ENCODE measurements around the gene PHF23.
A peak's percentile ranks its signal among the peaks of the same experiment; 100 is the strongest.

Gene PHF23

DNA sequence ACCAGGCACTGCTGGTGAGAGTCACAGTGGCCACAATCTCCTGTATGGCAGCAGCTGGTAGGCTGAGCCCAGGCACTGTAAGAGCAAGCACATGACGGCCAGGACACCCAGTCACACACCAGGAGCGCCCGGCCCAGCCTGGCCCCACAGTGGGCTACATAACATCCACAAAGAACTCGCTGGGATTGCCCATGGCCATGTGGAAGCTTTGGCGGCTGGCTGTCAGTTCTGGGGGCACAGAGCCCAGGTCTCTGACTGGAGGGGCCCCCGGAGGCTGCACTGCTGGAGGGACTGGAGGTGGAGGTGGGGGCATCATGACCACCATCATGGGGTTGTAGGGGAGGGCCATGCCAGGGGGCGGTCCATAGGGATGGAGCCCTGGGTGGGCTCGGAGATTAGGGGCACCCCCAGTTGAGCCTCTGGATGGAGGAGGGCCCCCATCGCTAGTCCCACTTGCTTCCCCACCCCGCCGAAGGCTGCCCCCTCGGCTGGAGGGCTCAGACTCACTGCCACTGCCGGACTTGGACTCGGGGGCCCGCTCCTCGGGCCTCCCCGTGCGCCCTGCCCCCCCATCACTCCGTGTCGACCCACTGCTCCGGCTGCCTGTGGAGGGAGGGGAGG is 13.4 kb downstream of the PHF23 start:
- DNase-seq, result no peak
- Histone ChIP-seq H3K4me3 (ENCODE audit: low read depth, low read length) (no peak overlapping the region), H3K27ac (no peak overlapping the region), H3K27me3 (ENCODE audit: insufficient read depth, low read depth, severe bottlenecking) (no peaks in the 10 kb centered on the region), H3K36me3 (peaks cover 98% of the 10 kb centered on the region), H3K9me3 (ENCODE audit: severe bottlenecking) (no peaks in the 10 kb centered on the region)
- TF ChIP-seq, protein P1, sequence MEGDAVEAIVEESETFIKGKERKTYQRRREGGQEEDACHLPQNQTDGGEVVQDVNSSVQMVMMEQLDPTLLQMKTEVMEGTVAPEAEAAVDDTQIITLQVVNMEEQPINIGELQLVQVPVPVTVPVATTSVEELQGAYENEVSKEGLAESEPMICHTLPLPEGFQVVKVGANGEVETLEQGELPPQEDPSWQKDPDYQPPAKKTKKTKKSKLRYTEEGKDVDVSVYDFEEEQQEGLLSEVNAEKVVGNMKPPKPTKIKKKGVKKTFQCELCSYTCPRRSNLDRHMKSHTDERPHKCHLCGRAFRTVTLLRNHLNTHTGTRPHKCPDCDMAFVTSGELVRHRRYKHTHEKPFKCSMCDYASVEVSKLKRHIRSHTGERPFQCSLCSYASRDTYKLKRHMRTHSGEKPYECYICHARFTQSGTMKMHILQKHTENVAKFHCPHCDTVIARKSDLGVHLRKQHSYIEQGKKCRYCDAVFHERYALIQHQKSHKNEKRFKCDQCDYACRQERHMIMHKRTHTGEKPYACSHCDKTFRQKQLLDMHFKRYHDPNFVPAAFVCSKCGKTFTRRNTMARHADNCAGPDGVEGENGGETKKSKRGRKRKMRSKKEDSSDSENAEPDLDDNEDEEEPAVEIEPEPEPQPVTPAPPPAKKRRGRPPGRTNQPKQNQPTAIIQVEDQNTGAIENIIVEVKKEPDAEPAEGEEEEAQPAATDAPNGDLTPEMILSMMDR (IDR thresholded peaks at IDR 0.05; ENCODE audit: low read depth, low read length), result no peak

DNA sequence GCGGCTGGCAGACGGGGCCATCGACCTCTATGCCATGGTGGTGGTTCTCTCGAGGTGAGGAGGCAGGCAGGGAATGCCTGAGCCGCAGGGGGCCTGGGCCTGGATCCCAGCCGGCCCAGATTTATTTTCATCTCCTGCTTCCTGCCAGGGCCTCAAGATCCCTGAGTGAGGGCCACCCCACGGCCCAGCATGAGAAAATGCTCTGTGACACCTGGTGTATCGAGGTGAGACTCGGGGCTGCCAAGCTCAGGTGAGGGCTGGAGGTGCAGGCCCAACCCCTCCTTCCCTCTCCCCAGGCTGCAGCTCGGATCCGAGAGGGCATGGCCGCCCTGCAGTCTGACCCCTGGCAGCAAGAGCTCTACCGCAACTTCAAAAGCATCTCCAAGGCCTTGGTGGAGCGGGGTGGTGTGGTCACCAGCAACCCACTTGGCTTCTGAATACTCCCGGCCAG is 14.6 kb downstream of the PHF23 start:
- TF ChIP-seq, protein P1 (IDR thresholded peaks at IDR 0.05; ENCODE audit: low read depth, low read length), result no peak
- peak; percentile 26 for DNase-seq
- peaks cover 91% of the 10 kb centered on the region for H3K36me3 ChIP-seq
- H3K9me3 ChIP-seq (ENCODE audit: severe bottlenecking), result no peaks in the 10 kb centered on the region
- no peaks in the 10 kb centered on the region for H3K27me3 ChIP-seq (ENCODE audit: insufficient read depth, low read depth, severe bottlenecking)
- no peak overlapping the region for H3K27ac ChIP-seq
- no peak overlapping the region for H3K4me3 ChIP-seq (ENCODE audit: low read depth, low read length)

DNA sequence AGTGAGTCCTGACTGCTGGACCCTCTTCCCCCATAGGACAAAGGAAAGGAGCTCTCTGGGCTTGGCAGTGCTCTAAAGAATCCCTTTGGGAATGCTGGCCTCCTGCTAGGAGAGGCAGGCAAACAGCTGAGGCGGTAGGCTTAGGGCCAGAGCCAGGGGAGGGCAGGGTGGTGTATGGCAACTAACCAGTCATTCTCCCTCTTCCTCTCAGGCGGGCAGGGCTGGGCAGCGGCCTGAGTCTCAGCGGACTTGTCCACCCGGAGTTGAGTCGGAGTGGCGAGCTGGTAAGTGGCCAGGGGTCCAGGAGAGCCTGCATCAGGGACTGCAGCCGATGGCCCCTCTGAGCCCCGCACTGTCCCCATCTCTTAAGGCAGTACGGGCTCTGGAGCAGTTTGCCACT is 15.1 kb downstream of the PHF23 start:
- Histone ChIP-seq H3K9me3 (ENCODE audit: severe bottlenecking) (no peaks in the 10 kb centered on the region), H3K36me3 (peaks cover 85% of the 10 kb centered on the region)
- TF ChIP-seq, protein P1 (IDR thresholded peaks at IDR 0.05; ENCODE audit: low read depth, low read length), result no peak

DNA sequence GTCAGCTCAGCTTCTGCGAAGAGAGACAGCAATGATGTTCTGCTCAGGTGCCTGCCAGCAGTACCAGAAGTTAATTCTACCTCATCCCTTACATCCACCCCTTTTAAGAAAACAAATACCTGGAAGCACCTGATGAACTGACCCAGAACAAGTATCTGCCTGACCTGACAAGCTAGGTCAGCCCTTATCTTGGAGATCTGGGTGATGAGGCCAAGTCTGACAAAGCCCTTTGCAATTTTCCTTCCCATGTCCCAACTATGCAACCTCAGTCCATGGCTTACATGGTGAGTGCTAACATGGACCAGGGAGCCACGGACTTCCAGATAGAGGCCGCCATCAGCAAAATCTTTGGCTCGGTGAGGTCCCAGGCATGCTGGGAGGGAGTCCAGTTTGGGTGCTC is 15.9 kb downstream of the PHF23 start:
- Histone ChIP-seq H3K9me3 (ENCODE audit: severe bottlenecking) (no peaks in the 10 kb centered on the region), H3K27me3 (ENCODE audit: insufficient read depth, low read depth, severe bottlenecking) (no peaks in the 10 kb centered on the region), H3K4me3 (ENCODE audit: low read depth, low read length) (no peak overlapping the region), H3K27ac (no peak overlapping the region), H3K36me3 (peaks cover 78% of the 10 kb centered on the region)
- no peak for DNase-seq
- TF ChIP-seq, protein P1 (IDR thresholded peaks at IDR 0.05; ENCODE audit: low read depth, low read length), result no peak

More for the DNA sequence above, 15.1 kb downstream of the PHF23 start:
- peak overlapping the region; percentile 45; the same call in 1 of the 2 replicates for H3K27ac ChIP-seq
- no peaks in the 10 kb centered on the region for H3K27me3 ChIP-seq (ENCODE audit: insufficient read depth, low read depth, severe bottlenecking)
- H3K4me3 ChIP-seq (ENCODE audit: low read depth, low read length), result no peak overlapping the region
- DNase-seq, result no peak

DNA sequence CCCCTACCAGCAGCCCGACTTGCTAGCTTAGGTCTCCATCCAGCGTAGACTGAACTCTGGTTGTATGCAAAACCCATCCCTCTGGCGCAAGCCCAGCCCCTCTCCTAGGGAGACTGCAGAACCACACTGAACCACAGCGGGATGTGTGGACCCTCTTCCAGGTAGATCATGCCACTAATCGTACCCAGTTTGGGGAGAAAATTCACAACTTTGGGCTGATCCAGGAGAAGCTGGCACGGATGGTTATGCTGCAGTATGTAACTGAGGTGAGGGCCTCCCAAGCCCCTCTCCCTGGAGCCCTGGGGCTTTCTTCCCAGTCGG is 16.3 kb downstream of the PHF23 start:
- TF ChIP-seq, protein P1 (IDR thresholded peaks at IDR 0.05; ENCODE audit: low read depth, low read length), result no peak
- Histone ChIP-seq H3K27me3 (ENCODE audit: insufficient read depth, low read depth, severe bottlenecking) (no peaks in the 10 kb centered on the region), H3K27ac (no peak overlapping the region), H3K9me3 (ENCODE audit: severe bottlenecking) (no peaks in the 10 kb centered on the region), H3K36me3 (peaks cover 74% of the 10 kb centered on the region), H3K4me3 (ENCODE audit: low read depth, low read length) (no peak overlapping the region)
- no peak for DNase-seq

Data from WERI-Rb-1 (cell line).